Hepatocyte (in vitro differentiated cells): Measurements from ENCODE around the gene SLC39A11.

ENCODE experiments used
- EZH2 ChIP-seq: fragments of 200-600 bp; sonication (generic); IDR thresholded peaks from 2 replicates; pipeline ENCODE4 v1.6.1; 2016; ENCODE audit warnings: antibody characterized with exemption, mild to moderate bottlenecking, borderline replicate concordance
- TF ChIP-seq, protein P1 (sequence below): fragments of 200-600 bp; sonication (generic); IDR thresholded peaks from 2 replicates; pipeline ENCODE4 v1.5.1; 2016; ENCODE audit warnings: antibody characterized with exemption, mild to moderate bottlenecking; ENCODE audit not compliant: poor library complexity

DNA sequence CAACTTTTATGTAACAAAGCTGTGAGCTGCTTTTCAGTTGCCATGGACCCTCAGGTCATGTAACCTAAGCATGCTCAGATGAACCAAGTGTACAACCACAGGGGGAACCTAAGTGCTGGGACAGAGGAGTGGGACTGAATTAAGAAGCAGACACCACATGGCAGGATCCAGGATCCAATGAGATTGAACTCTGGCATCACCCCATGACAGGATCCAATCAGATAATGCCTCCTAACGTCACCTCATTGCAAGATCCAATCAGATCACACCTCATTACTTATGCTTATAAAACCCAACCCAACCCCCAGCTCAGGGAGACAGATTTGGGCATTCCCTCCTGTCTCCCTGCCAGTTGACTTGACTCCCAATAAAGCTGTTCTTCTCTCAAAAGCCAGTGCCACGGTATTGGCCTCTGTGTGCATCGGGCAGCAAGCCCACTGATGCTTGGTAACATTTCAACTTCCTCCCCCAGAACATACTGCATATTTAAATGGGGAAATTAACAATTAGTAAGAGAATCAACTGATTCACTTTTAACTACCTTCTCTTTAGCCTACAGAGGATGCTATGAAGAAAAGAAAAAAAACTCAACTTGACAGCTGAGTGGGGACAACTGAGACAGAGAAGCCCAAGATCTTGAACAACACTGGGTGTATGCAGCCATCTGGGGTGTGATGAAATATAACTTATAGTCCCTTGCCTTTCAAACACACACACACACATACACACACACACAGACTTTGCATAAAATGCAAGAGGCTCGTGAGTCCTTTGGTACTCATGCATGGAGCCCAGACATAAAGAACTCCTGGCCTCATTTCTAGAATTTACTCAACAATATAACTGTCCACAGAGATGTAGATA lies 148.4 kb downstream of the SLC39A11 start:
- TF ChIP-seq, protein P1, sequence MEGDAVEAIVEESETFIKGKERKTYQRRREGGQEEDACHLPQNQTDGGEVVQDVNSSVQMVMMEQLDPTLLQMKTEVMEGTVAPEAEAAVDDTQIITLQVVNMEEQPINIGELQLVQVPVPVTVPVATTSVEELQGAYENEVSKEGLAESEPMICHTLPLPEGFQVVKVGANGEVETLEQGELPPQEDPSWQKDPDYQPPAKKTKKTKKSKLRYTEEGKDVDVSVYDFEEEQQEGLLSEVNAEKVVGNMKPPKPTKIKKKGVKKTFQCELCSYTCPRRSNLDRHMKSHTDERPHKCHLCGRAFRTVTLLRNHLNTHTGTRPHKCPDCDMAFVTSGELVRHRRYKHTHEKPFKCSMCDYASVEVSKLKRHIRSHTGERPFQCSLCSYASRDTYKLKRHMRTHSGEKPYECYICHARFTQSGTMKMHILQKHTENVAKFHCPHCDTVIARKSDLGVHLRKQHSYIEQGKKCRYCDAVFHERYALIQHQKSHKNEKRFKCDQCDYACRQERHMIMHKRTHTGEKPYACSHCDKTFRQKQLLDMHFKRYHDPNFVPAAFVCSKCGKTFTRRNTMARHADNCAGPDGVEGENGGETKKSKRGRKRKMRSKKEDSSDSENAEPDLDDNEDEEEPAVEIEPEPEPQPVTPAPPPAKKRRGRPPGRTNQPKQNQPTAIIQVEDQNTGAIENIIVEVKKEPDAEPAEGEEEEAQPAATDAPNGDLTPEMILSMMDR: no peak
- TF ChIP-seq EZH2: no peak
